Stimulated activated effector memory CD8-positive, alpha-beta T cell treated with anti-CD3 and anti-CD28 coated beads, Interleukin-12 subunit alpha, Interleukin-12 subunit beta, amount 100 ng/mL, for 72 hours (primary cell): ENCODE results near the gene CGB3.

Experiments
- ATAC-seq: fragments of 150-1000 bp; cut with Tn5 transposase; 2 replicates; pipeline ENCODE4 v1.10.0; 2021
- DNase-seq, 2 donors: peaks; one replicate each; pipeline ENCODE4 v3.0.0; 2021 to 2022; ENCODE audit warnings: low spot score in 2 of 2
- H3K27ac Mint-ChIP-seq: one replicate; pipeline ENCODE4 v1.8.0; 2022; ENCODE audit warnings: mild to moderate bottlenecking, mixed read lengths
- H3K36me3 Mint-ChIP-seq: one replicate; pipeline ENCODE4 v1.8.0; 2022; ENCODE audit warnings: mild to moderate bottlenecking, mixed read lengths
- H3K4me1 Mint-ChIP-seq: one replicate; pipeline ENCODE4 v1.8.0; 2022; ENCODE audit warnings: mixed read lengths
- H3K4me3 Mint-ChIP-seq: one replicate; pipeline ENCODE4 v1.8.0; 2022; ENCODE audit warnings: mild to moderate bottlenecking, mixed read lengths
- H3K9me3 Mint-ChIP-seq: one replicate; pipeline ENCODE4 v1.8.0; 2022; ENCODE audit warnings: mixed read lengths

The CGB3 gene

GRCh38 chr19:49010453-49010852, 13.7 kb downstream of the CGB3 start:
- Mint-ChIP-seq H3K4me3 (no peak overlapping the region), H3K9me3 (no peaks in the 10 kb centered on the region), H3K36me3 (peaks cover 79% of the 10 kb centered on the region), H3K27ac (no peak overlapping the region), H3K4me1 (no peaks in the 10 kb centered on the region)
- ATAC-seq = no peak
- DNase-seq = no peak

DNA sequence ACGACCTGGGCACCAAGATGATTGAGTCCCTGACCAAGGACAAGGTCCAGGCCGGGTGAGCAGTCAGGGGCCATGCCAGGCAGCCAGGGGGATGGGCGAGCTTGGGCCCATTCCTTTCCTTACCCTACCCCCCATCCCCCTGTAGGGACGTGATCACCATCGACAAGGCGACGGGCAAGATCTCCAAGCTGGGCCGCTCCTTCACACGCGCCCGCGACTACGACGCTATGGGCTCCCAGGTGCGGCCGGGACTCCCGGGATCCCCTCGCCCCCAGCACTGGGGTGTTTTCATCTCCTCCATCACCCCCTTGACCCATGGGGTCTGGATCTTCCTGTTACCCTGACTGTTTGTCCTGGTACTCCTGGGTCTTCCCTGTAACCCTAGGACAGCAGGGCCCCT, 14.3 kb downstream of the CGB3 start:
- Mint-ChIP-seq H3K4me1 (no peaks in the 10 kb centered on the region), H3K27ac (no peak overlapping the region), H3K4me3 (no peak overlapping the region), H3K36me3 (peaks cover 84% of the 10 kb centered on the region), H3K9me3 (no peaks in the 10 kb centered on the region)
- DNase-seq (no peak), ATAC-seq (no peak)

DNA sequence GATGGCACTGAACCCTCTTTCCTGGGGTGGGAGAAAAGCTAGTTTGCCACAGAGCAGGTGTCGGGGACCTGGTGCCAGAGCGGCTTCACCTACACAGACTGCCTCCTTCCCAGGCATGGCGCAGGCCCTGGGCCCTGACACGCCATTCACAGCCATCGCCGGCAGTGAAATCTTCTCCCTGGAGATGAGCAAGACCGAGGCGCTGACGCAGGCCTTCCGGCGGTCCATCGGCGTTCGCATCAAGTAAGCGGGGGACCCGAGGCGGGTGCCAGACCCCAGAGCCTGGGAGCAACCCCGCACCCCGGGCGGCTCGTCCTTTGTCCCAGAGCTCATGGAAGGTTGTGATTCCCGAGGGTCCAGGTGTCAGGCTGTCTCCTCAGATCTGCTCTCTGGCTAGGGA, 17.2 kb downstream of the CGB3 start:
- H3K4me3 Mint-ChIP-seq = no peak overlapping the region
- H3K27ac Mint-ChIP-seq = no peak overlapping the region
- H3K9me3 Mint-ChIP-seq = no peaks in the 10 kb centered on the region
- ATAC-seq (no peak), DNase-seq (no peak)
- peaks cover 96% of the 10 kb centered on the region for H3K36me3 Mint-ChIP-seq
- no peaks in the 10 kb centered on the region for H3K4me1 Mint-ChIP-seq

- DNase-seq (no peak), ATAC-seq (no peak)
- Mint-ChIP-seq H3K9me3 (no peaks in the 10 kb centered on the region), H3K36me3 (peaks cover 98% of the 10 kb centered on the region), H3K4me1 (no peaks in the 10 kb centered on the region), H3K4me3 (no peak overlapping the region), H3K27ac (no peak overlapping the region)
Measured at GRCh38 chr19:49004964-49005614, 19.0 kb downstream of the CGB3 start.

DNA sequence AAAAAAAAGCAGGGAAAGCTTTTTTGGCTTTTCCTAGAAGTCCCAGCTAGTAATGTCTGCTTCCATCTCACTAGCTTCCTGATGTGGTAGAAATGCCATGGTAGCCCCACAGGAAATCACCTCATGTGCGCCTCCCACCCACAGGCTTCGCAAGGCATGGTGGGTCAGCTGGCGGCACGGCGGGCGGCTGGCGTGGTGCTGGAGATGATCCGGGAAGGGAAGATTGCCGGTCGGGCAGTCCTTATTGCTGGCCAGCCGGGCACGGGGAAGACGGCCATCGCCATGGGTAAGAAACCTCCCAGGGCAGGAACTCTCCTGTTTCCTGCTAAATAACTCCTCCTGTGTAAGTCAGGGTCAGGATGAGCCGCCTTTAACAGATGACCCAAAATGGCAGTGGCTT, 20.0 kb downstream of the CGB3 start:
- Mint-ChIP-seq H3K4me1 (peaks cover 7% of the 10 kb centered on the region), H3K4me3 (no peak overlapping the region), H3K9me3 (no peaks in the 10 kb centered on the region), H3K27ac (no peak overlapping the region), H3K36me3 (peaks cover 98% of the 10 kb centered on the region)
- ATAC-seq = no peak
- no peak for DNase-seq

GRCh38 chr19:48999481-49000325, 24.4 kb downstream of the CGB3 start:
- H3K9me3 Mint-ChIP-seq = no peaks in the 10 kb centered on the region
- H3K27ac Mint-ChIP-seq = no peak overlapping the region
- H3K4me3 Mint-ChIP-seq = no peak overlapping the region
- peaks cover 62% of the 10 kb centered on the region for H3K36me3 Mint-ChIP-seq
- peaks cover 29% of the 10 kb centered on the region for H3K4me1 Mint-ChIP-seq
- DNase-seq (peak; percentile 54 to 76), ATAC-seq (peak; percentile 90)

- ATAC-seq = no peak
- H3K4me1 Mint-ChIP-seq = peaks cover 40% of the 10 kb centered on the region
- no peaks in the 10 kb centered on the region for H3K9me3 Mint-ChIP-seq
- peak overlapping the region; percentile 39 for H3K27ac Mint-ChIP-seq
- H3K36me3 Mint-ChIP-seq = peaks cover 59% of the 10 kb centered on the region
- peak in 1 of 2 donors; percentile 82 for DNase-seq
- no peak overlapping the region for H3K4me3 Mint-ChIP-seq
Measured at GRCh38 chr19:48997972-48998371, 26.2 kb downstream of the CGB3 start.

- DNase-seq = no peak
- H3K9me3 Mint-ChIP-seq = no peaks in the 10 kb centered on the region
- ATAC-seq = no peak
- peaks cover 61% of the 10 kb centered on the region for H3K4me1 Mint-ChIP-seq
- peak overlapping the region; percentile 100 for H3K27ac Mint-ChIP-seq
- peak overlapping the region; percentile 99 for H3K4me3 Mint-ChIP-seq
- peaks cover 50% of the 10 kb centered on the region for H3K36me3 Mint-ChIP-seq
Measured at GRCh38 chr19:48994035-48994386, 30.1 kb downstream of the CGB3 start.

DNA sequence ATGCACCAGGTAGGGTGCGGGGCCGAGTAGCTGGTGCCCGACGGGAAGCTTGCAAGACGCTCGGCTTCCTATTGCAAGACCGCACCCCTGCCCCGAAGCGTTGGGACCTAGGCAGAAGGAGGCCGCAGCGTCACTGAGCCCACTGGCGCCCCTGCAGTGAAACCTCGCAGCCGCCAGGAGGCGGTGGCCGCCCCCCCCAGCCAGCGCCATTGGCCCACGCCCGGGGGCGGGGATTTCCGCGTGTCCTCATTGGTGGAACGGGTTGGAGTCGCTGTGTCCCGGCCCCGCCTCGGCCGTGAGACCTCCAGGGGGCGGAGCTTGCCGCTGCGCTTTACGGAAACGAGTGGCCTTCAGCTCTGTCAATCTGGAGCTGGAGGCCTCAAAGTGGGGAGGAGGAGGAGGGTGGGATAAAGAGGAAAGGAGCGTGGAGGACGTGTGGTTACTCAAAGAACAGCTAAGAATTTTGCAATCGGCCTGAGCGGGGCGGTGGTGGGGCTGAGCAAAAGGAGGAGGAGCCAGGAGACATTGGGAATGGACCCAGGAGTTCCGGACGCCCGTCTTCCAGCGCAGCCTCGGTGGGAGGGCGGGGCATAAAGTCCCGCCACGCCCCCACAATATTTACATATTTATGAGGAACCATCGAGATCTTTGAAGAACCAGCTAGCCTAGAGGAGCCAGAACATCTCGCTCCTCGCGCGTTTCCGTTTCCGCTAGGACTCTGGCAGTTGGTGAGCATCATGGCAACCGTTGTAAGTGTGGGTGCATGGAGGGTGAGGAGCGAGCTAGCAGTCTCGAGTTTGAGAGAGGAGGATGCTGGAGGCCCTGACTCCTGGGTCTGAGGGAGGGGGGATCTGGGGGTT, 30.7 kb downstream of the CGB3 start, which contains the start of the genes GYS1 and RUVBL2:
Gene GYS1 (minus strand): TSS at position 135 of the 860 bp plus-strand sequence. CDS start 197 bp downstream, outside the sequence.
Gene RUVBL2 (plus strand): TSS at position 713 of the 860 bp plus-strand sequence. CDS start 25 bp downstream, at position 738.
- DNase-seq = peak; percentile 98
- H3K4me3 Mint-ChIP-seq = peak within 1 kb of the TSS; percentile 99
- peak; percentile 95 for ATAC-seq
- H3K4me1 Mint-ChIP-seq = peaks cover 61% of the 10 kb centered on the region
- no peaks in the 10 kb centered on the region for H3K9me3 Mint-ChIP-seq
- H3K36me3 Mint-ChIP-seq = peaks cover 56% of the 10 kb centered on the region
- H3K27ac Mint-ChIP-seq = peak within 1 kb of the TSS; percentile 100

GRCh38 chr19:48992581-48993174, 31.5 kb downstream of the CGB3 start:
- Mint-ChIP-seq H3K9me3 (no peaks in the 10 kb centered on the region), H3K4me3 (peak overlapping the region; percentile 99), H3K36me3 (peaks cover 63% of the 10 kb centered on the region), H3K4me1 (peaks cover 62% of the 10 kb centered on the region), H3K27ac (peak overlapping the region; percentile 100)
- ATAC-seq (no peak), DNase-seq (no peak)

- no peak for ATAC-seq
- Mint-ChIP-seq H3K27ac (peak overlapping the region; percentile 100), H3K9me3 (no peaks in the 10 kb centered on the region), H3K36me3 (peaks cover 69% of the 10 kb centered on the region), H3K4me3 (peak overlapping the region; percentile 99), H3K4me1 (peaks cover 64% of the 10 kb centered on the region)
- no peak for DNase-seq
Measured at GRCh38 chr19:48991873-48992580, 32.1 kb downstream of the CGB3 start.

- DNase-seq (no peak), ATAC-seq (no peak)
- Mint-ChIP-seq H3K36me3 (peaks cover 79% of the 10 kb centered on the region), H3K27ac (peak overlapping the region; percentile 100), H3K9me3 (no peaks in the 10 kb centered on the region), H3K4me3 (peak overlapping the region; percentile 99), H3K4me1 (peaks cover 62% of the 10 kb centered on the region)
Measured at GRCh38 chr19:48991011-48991609, 33.0 kb downstream of the CGB3 start.

DNA sequence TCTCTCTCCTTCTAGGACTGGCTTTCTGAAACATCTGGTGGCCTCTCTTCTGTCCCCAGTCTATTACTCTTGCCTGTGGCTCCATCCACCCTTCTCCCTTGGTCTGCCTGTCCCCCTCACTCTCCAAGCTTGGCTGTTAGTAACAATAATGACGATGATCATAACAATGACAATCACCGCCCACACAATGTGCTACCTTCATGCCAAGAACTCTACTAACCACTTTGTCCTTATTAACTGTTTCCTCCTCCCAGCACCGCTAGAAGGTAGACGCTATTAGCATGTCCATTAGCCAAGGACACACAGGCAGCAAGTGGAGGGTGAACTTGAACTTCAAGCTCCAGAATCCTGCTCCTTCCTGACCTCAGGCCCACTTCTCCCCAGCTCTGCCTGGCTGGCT, 33.7 kb downstream of the CGB3 start:
- no peak for DNase-seq

DNA sequence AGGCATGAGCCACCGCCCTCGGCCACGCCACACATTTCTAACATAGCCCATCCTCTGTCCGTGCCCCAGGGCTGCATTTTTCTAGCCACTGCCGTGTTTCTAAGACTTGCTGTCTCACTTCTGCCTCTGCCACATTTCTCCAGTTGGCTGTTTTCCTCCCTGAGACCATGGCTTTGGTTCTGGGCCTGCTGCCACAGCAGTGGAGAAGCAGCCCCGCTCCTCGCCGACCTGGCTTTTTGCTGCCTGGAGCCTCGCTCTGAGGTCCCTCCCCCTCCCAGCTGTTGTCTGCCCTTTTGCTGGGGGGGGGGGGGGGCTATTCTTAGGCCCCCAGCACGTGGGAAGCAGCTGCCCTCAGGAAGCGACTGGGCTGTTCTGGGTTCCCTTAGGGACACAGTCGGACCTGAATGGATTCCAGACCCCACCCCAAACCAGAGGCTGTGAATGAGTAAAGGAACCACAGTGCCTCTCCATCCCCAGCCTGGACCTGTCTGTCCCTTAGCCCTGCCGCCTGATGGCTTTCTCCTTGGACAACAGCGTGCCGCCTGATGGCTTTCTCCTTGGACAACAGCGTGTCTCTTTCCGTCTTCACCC, 34.3 kb downstream of the CGB3 start:
- no peak for ATAC-seq
- Mint-ChIP-seq H3K36me3 (peaks cover 87% of the 10 kb centered on the region), H3K4me3 (no peak overlapping the region), H3K9me3 (no peaks in the 10 kb centered on the region), H3K27ac (peak overlapping the region; percentile 100), H3K4me1 (peaks cover 55% of the 10 kb centered on the region)
- no peak for DNase-seq

More for the DNA sequence above, 33.7 kb downstream of the CGB3 start:
- peaks cover 86% of the 10 kb centered on the region for H3K36me3 Mint-ChIP-seq
- ATAC-seq = no peak
- H3K9me3 Mint-ChIP-seq = no peaks in the 10 kb centered on the region
- H3K27ac Mint-ChIP-seq = peak overlapping the region; percentile 100
- H3K4me1 Mint-ChIP-seq = peaks cover 61% of the 10 kb centered on the region
- H3K4me3 Mint-ChIP-seq = no peak overlapping the region
